ENCODE results near the gene GABRG3.
A peak's percentile ranks its signal among the peaks of the same experiment; 100 is the strongest.

The GABRG3 gene

GRCh38 chr15:27324886-27325615, 354.1 kb downstream of the GABRG3 start:
- no peak overlapping the region for H3K9ac ChIP-seq (ENCODE audit: low read depth, low read length)
- no peaks in the 10 kb centered on the region for H3K4me1 ChIP-seq (ENCODE audit: insufficient read depth, low read length)
- H3K36me3 ChIP-seq (ENCODE audit: insufficient read depth, low read length) = no peaks in the 10 kb centered on the region
- no peaks in the 10 kb centered on the region for H3K9me3 ChIP-seq (ENCODE audit: control insufficient read depth, insufficient read depth, low read length)

DNA sequence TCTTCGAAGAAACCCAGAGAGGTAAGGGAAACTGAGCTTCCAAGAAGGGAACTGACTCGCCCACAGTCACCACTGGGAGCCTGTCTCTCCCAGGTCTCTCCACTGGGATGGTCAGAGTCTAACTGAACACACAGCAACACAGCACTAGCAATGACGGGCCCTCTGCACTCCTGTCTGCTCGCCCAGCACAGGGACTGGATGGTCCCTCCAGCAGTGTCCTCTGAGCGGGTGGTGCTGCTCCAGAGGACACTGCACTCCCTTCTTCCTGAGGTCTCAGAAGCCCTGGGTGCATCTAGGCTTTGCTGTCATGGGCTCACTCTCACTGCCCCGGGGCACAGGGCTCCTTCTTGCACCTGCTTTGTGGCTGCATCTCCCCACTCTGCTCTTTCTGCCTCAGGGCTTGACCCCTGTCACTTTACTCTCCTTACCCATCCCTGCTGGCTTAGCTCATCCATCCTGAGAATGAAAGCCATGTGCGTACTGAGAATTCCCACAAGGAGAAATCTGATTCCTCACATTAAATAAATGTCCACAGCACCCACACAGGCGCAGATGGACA, 356.6 kb downstream of the GABRG3 start:
- no peaks in the 10 kb centered on the region for H3K36me3 ChIP-seq (ENCODE audit: insufficient read depth, low read length)
- H3K4me1 ChIP-seq (ENCODE audit: insufficient read depth, low read length) = no peaks in the 10 kb centered on the region
- H3K9me3 ChIP-seq (ENCODE audit: control insufficient read depth, insufficient read depth, low read length) = no peaks in the 10 kb centered on the region

DNA sequence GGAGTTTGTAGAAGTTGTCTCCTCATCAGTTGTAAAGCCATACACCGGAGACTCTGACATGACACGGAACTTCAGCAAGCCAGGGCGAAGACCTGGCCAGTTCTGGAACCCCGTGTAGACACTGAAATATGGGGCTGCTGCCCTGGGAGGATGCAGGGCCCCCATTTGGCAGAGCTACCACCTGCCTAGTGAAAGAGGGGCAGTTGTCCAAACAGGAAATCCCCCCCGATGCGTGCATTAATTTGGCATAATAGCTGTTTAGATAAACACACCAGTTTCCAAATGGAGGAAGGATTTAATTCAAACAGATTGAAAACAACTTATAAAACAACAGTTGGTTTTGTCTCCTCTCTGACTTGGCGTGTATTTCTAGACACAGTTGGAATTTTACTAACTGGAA, 357.2 kb downstream of the GABRG3 start:
- no peak overlapping the region for H3K9ac ChIP-seq (ENCODE audit: low read depth, low read length)
- no peaks in the 10 kb centered on the region for H3K4me1 ChIP-seq (ENCODE audit: insufficient read depth, low read length)
- H3K36me3 ChIP-seq (ENCODE audit: insufficient read depth, low read length) = no peaks in the 10 kb centered on the region
- H3K9me3 ChIP-seq (ENCODE audit: control insufficient read depth, insufficient read depth, low read length) = no peaks in the 10 kb centered on the region

More for the DNA sequence above, 356.6 kb downstream of the GABRG3 start:
- H3K9ac ChIP-seq (ENCODE audit: low read depth, low read length) = no peak overlapping the region

DNA sequence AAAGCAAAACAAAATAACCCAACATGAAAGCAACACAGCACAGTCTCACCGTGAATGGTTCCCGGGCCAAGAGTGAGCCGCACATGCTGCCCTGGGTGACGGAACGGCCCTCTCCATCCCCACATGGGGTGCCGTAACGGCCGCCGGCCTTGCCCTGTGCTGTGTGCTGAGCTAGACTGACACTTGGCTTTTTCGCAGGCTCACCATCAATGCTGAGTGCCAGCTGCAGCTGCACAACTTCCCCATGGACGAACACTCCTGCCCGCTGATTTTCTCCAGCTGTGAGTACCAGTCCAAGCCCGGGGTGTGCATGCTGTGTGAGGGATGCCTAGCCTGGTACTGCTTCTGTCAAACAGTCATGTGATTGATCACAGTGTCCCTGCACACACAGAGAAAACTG, 357.6 kb downstream of the GABRG3 start:
- no peaks in the 10 kb centered on the region for H3K4me1 ChIP-seq (ENCODE audit: insufficient read depth, low read length)
- H3K9ac ChIP-seq (ENCODE audit: low read depth, low read length) = no peak overlapping the region
- H3K9me3 ChIP-seq (ENCODE audit: control insufficient read depth, insufficient read depth, low read length) = no peaks in the 10 kb centered on the region
- no peaks in the 10 kb centered on the region for H3K36me3 ChIP-seq (ENCODE audit: insufficient read depth, low read length)

DNA sequence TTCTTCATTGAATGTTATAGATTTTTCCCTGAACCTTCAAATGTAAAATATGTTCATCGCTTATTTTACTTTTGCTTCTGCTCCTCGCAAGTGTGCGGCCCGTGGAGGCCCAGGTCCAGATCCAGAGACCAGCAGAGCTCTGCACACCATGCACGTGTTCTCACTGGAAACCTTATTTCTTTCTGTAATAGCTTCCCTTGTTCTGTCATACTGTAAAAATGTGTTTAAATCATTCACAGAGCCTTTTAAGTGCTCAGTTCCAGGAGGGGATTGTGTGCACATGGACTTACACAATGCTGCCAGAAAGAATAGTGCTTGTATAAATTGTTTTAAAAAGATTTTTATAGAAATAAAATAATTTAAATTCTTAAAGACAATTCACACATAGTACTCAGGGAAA, 359.3 kb downstream of the GABRG3 start:
- no peaks in the 10 kb centered on the region for H3K4me1 ChIP-seq (ENCODE audit: insufficient read depth, low read length)
- no peaks in the 10 kb centered on the region for H3K36me3 ChIP-seq (ENCODE audit: insufficient read depth, low read length)
- no peaks in the 10 kb centered on the region for H3K9me3 ChIP-seq (ENCODE audit: control insufficient read depth, insufficient read depth, low read length)
- H3K9ac ChIP-seq (ENCODE audit: low read depth, low read length) = no peak overlapping the region

GRCh38 chr15:27336676-27337075, 365.7 kb downstream of the GABRG3 start:
- H3K9ac ChIP-seq (ENCODE audit: low read depth, low read length) = no peak overlapping the region
- H3K36me3 ChIP-seq (ENCODE audit: insufficient read depth, low read length) = no peaks in the 10 kb centered on the region
- H3K4me1 ChIP-seq (ENCODE audit: insufficient read depth, low read length) = no peaks in the 10 kb centered on the region
- no peaks in the 10 kb centered on the region for H3K9me3 ChIP-seq (ENCODE audit: control insufficient read depth, insufficient read depth, low read length)

DNA sequence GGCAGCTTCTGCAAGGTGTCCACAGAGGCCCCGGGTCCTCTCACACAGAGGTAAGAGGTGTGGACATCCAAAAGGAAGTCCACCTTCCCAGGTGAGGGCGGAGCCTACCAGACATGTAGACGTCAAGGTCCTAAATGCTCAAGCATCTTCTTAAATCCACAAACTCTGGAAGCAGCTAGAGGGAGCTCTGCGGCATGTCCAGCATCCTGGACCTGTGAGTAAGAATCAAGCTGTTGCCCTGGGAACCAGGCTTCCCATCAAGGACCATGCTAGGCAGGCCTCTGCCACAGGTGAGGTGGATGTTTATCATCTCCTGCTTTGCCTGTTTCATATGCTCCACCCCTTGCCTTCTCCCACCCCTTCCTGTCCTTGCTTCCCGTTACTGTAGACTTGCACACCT, 368.2 kb downstream of the GABRG3 start:
- Histone ChIP-seq H3K9me3 (ENCODE audit: control insufficient read depth, insufficient read depth, low read length) (no peaks in the 10 kb centered on the region), H3K9ac (ENCODE audit: low read depth, low read length) (no peak overlapping the region), H3K4me1 (ENCODE audit: insufficient read depth, low read length) (peaks cover 13% of the 10 kb centered on the region), H3K36me3 (ENCODE audit: insufficient read depth, low read length) (no peaks in the 10 kb centered on the region)

GRCh38 chr15:27341780-27342343, 370.9 kb downstream of the GABRG3 start:
- H3K4me1 ChIP-seq (ENCODE audit: insufficient read depth, low read length) = peaks cover 13% of the 10 kb centered on the region
- H3K9me3 ChIP-seq (ENCODE audit: control insufficient read depth, insufficient read depth, low read length) = no peaks in the 10 kb centered on the region
- H3K9ac ChIP-seq (ENCODE audit: low read depth, low read length) = no peak overlapping the region
- H3K36me3 ChIP-seq (ENCODE audit: insufficient read depth, low read length) = no peaks in the 10 kb centered on the region

GRCh38 chr15:27342991-27343390, 372.0 kb downstream of the GABRG3 start:
- Histone ChIP-seq H3K36me3 (ENCODE audit: insufficient read depth, low read length) (no peaks in the 10 kb centered on the region), H3K4me1 (ENCODE audit: insufficient read depth, low read length) (peaks cover 13% of the 10 kb centered on the region), H3K9ac (ENCODE audit: low read depth, low read length) (no peak overlapping the region), H3K9me3 (ENCODE audit: control insufficient read depth, insufficient read depth, low read length) (no peaks in the 10 kb centered on the region)

DNA sequence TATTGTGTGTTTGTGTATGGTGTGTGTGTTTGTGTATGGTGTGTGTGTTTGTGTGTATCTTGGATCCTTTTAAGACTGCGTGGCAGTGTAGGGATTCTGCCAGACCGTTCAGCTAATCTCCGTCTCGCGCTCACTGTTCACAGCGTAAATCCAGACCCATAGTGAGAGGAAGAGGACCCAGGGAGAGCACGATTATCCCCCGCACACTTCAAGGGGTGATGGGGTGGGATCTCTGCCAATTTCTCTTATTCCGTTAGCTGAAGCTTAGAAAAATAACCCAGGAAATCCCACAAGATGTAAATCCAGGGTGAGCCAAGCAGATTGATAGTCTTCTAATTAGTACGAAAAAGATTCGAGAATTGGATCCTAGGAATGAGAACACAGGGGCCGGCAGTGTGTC, 381.2 kb downstream of the GABRG3 start:
- no peak overlapping the region for H3K9ac ChIP-seq (ENCODE audit: low read depth, low read length)
- no peaks in the 10 kb centered on the region for H3K4me1 ChIP-seq (ENCODE audit: insufficient read depth, low read length)
- no peaks in the 10 kb centered on the region for H3K9me3 ChIP-seq (ENCODE audit: control insufficient read depth, insufficient read depth, low read length)
- H3K36me3 ChIP-seq (ENCODE audit: insufficient read depth, low read length) = no peaks in the 10 kb centered on the region

DNA sequence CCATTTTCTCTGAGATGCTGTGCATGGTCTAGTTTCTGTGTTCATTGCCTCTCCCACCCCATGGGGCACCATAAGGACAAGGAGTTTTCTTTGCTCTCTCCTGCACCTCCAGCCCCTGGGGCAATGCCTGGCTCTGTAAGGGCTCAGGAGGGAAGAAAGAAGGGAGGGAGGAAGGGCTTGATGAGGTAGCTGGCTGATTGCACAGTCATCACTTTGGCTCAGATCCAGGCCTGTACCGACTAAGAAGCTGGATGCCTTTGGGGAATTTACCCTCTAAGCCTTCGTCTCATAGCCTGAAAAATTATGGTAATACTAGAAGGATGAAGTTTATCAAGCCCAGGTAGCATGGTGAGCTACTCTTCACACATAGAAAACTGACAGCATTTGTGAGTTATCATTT, 382.9 kb downstream of the GABRG3 start:
- H3K4me1 ChIP-seq (ENCODE audit: insufficient read depth, low read length) = no peaks in the 10 kb centered on the region
- H3K36me3 ChIP-seq (ENCODE audit: insufficient read depth, low read length) = no peaks in the 10 kb centered on the region
- H3K9ac ChIP-seq (ENCODE audit: low read depth, low read length) = no peak overlapping the region
- H3K9me3 ChIP-seq (ENCODE audit: control insufficient read depth, insufficient read depth, low read length) = no peaks in the 10 kb centered on the region

GRCh38 chr15:27358751-27359434, 387.9 kb downstream of the GABRG3 start:
- Histone ChIP-seq H3K9me3 (ENCODE audit: control insufficient read depth, insufficient read depth, low read length) (no peaks in the 10 kb centered on the region), H3K9ac (ENCODE audit: low read depth, low read length) (peak overlapping the region; percentile 11; the same call in 1 of the 2 replicates), H3K36me3 (ENCODE audit: insufficient read depth, low read length) (no peaks in the 10 kb centered on the region), H3K4me1 (ENCODE audit: insufficient read depth, low read length) (no peaks in the 10 kb centered on the region)

- H3K36me3 ChIP-seq (ENCODE audit: insufficient read depth, low read length) = no peaks in the 10 kb centered on the region
- H3K4me1 ChIP-seq (ENCODE audit: insufficient read depth, low read length) = no peaks in the 10 kb centered on the region
- no peaks in the 10 kb centered on the region for H3K9me3 ChIP-seq (ENCODE audit: control insufficient read depth, insufficient read depth, low read length)
- no peak overlapping the region for H3K9ac ChIP-seq (ENCODE audit: low read depth, low read length)
These were observed 388.6 kb downstream of the GABRG3 start for GRCh38 chr15:27359586-27359985.

DNA sequence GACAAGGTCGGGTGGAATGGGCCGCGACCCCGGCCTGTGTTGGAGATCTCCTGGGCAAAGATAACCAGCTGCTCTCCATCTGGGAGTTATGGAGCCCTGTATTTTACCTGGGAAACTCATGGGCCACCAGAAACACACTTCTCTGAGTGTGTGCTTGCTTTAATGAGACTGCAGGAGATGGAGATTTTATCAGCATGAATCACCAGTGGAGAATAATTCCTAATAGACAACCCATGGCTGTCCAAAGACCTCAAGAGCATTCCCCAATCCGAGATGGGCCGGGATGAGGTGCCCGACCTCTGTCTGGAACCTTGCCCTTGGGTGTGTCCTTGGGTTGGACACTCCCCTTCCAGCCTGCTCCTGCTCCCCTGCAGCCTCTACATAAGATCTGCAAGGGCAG, 389.3 kb downstream of the GABRG3 start:
- Histone ChIP-seq H3K4me1 (ENCODE audit: insufficient read depth, low read length) (no peaks in the 10 kb centered on the region), H3K9me3 (ENCODE audit: control insufficient read depth, insufficient read depth, low read length) (no peaks in the 10 kb centered on the region), H3K9ac (ENCODE audit: low read depth, low read length) (no peak overlapping the region), H3K36me3 (ENCODE audit: insufficient read depth, low read length) (no peaks in the 10 kb centered on the region)

GRCh38 chr15:27361438-27361837, 390.5 kb downstream of the GABRG3 start:
- H3K36me3 ChIP-seq (ENCODE audit: insufficient read depth, low read length) = no peaks in the 10 kb centered on the region
- H3K9me3 ChIP-seq (ENCODE audit: control insufficient read depth, insufficient read depth, low read length) = no peaks in the 10 kb centered on the region
- no peak overlapping the region for H3K9ac ChIP-seq (ENCODE audit: low read depth, low read length)
- H3K4me1 ChIP-seq (ENCODE audit: insufficient read depth, low read length) = no peaks in the 10 kb centered on the region
